Body of pancreas (tissue), 4 donors: Measurements from ENCODE around the gene ECE2. TPM values are rescaled to one million over a fixed set of nuclear protein-coding genes. Genes with fewer than 3 reads are reported as not detected.
A peak's percentile ranks its signal among the peaks of the same experiment; 100 is the strongest.

Experiments
- ATAC-seq: fragments of 150-250 bp; one replicate; pipeline ENCODE4 v1.9.1; 2016
- DNase-seq, 4 donors: peaks; one replicate each; pipeline ENCODE4 v3.0.0-alpha.2; 2019
- H3K27ac ChIP-seq, 4 donors: fragments of 200-600 bp; sonication (generic); 1 replicate in 3 of 4; 2 replicates in 1 of 4; pipeline versions ENCODE4 v1.5.1 to v1.6.1; 2016 to 2019; ENCODE audit warnings: mild to moderate bottlenecking in 1 of 4, mixed read lengths in 1 of 4, moderate library complexity in 1 of 4
- H3K27me3 ChIP-seq, 2 donors: fragments of 200-600 bp; sonication (generic); one replicate each; pipeline ENCODE4 v1.6.0; 2016; ENCODE audit warnings: mild to moderate bottlenecking in 1 of 2
- H3K36me3 ChIP-seq, 2 donors: fragments of 200-600 bp; sonication (generic); replicated peaks in 1 of 2; 2 replicates each; pipeline ENCODE4 v1.5.1; 2016; ENCODE audit warnings: low read depth in 2 of 2; ENCODE audit not compliant: insufficient read depth in 1 of 2
- H3K4me1 ChIP-seq: fragments of 200-600 bp; sonication (generic); one replicate; pipeline ENCODE4 v1.6.0; 2016
- H3K4me3 ChIP-seq, 2 donors: fragments of 200-600 bp; sonication (generic); 1 replicate in 1 of 2; 2 replicates in 1 of 2; pipeline ENCODE4 v1.5.1; 2016 to 2019
- H3K9me3 ChIP-seq, 3 donors: fragments of 200-600 bp; sonication (generic); 1 replicate in 2 of 3; 2 replicates in 1 of 3; pipeline ENCODE4 v1.5.1; 2016
- POLR2A ChIP-seq, 3 donors: fragments of 450-650 bp; IDR thresholded peaks; one replicate each; pipeline ENCODE4 v1.6.1; 2016; ENCODE audit warnings: antibody characterized with exemption in 3 of 3, mild to moderate bottlenecking in 2 of 3
- WGBS, 2 donors: methylation state at CpG; one replicate each; pipeline ENCODE4 v1.1.5; 2017; 5-methylcytosine and 5-hydroxymethylcytosine counted together
- intact Hi-C: fragments of 100-400 bp; cut with DNase I; formaldehyde crosslinking; loops from one replicate; pipeline ENCODE4 v1.15.1; 2023
- total RNA-seq, 2 donors: library from RNA; depleted of rRNA; stranded (reverse); fragments of >200 nt; gene quantifications; one replicate each; pipeline ENCODE4 v1.1.0, GENCODE V29; 2016
- TF ChIP-seq, protein P1 (sequence below), 7 experiments: fragments of 450-650 bp in 4 of 7; fragments of 200-600 bp in 3 of 7; sonication (generic) in 3 of 7; IDR thresholded peaks; one replicate each; pipeline ENCODE4 v1.5.1; 2016 to 2019; ENCODE audit warnings: antibody characterized with exemption in 7 of 7

ECE2 gene
- total RNA-seq, 2 donors from 2014 or later = 11.7 to 18.8 TPM

DNA sequence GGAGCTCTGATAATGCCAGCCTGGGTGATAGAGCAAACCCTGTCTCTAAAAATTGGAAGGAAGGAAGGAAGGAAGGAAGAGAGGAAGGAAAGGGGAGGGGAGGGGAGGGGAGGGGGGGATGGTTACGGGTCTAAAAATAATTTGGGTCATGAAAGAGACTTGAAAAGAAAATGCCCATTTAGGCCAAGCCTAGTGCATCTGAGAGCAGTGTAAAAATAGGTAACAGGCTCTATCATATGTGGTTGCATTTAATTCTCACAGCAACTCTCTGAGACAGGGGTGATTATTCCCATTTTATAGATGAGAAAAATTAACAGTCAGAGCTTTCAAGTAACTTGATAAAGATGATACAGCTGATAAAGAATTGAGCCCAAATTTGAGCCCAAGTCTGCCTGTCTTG lies 3.6 kb upstream of the ECE2 start:
- Histone ChIP-seq H3K9me3 (no peaks in the 10 kb centered on the region), H3K27me3 (no peaks in the 10 kb centered on the region)
- ATAC-seq = no peak

DNA sequence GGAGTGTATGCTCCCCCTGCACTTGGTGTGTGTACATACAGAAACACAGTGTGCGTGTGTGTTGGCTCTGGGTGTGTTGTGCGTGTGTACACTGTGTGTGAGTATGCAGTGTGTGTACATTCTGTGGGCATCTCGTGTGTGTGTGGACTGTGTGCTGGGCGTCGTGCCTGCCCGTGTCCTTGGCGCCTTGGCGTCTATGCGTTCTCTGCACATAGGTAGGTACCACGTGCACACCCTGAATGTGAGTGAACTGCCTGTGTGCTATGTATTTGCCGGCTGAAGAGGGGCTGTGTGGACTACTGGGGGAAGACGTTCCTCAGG lies 481 bp upstream of the ECE2 start:
- no peaks in the 10 kb centered on the region for H3K27me3 ChIP-seq
- intact Hi-C loops = no loop called here
- no peak for TF ChIP-seq POLR2A (IDR thresholded peaks at IDR 0.05)
- TF ChIP-seq, protein P1, sequence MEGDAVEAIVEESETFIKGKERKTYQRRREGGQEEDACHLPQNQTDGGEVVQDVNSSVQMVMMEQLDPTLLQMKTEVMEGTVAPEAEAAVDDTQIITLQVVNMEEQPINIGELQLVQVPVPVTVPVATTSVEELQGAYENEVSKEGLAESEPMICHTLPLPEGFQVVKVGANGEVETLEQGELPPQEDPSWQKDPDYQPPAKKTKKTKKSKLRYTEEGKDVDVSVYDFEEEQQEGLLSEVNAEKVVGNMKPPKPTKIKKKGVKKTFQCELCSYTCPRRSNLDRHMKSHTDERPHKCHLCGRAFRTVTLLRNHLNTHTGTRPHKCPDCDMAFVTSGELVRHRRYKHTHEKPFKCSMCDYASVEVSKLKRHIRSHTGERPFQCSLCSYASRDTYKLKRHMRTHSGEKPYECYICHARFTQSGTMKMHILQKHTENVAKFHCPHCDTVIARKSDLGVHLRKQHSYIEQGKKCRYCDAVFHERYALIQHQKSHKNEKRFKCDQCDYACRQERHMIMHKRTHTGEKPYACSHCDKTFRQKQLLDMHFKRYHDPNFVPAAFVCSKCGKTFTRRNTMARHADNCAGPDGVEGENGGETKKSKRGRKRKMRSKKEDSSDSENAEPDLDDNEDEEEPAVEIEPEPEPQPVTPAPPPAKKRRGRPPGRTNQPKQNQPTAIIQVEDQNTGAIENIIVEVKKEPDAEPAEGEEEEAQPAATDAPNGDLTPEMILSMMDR (IDR thresholded peaks at IDR 0.05) = no peak
- H3K27ac ChIP-seq = peak overlapping the region in 2 of 4 donors; percentile 80 to 83
- H3K4me3 ChIP-seq = no peak overlapping the region
- WGBS, 2 donors = 55 to 57% methylated on average over 8 to 12 of the region's 12 CpGs
- H3K4me1 ChIP-seq = peaks cover 19% of the 10 kb centered on the region
- ATAC-seq (peak; percentile 45), DNase-seq (peak in 3 of 4 donors; percentile 27 to 44 (median 33))
- no peaks in the 10 kb centered on the region for H3K9me3 ChIP-seq
- H3K36me3 ChIP-seq = no peaks in the 10 kb centered on the region

More for the DNA sequence above, 3.6 kb upstream of the ECE2 start:
- H3K4me3 ChIP-seq = no peak overlapping the region
- H3K27ac ChIP-seq = no peak overlapping the region
- WGBS, 2 donors = 65 to 67% methylated on average over 1 of the region's 1 CpG
- TF ChIP-seq, protein P1 (IDR thresholded peaks at IDR 0.05) = no peak
- no peak for TF ChIP-seq POLR2A (IDR thresholded peaks at IDR 0.05)
- no peaks in the 10 kb centered on the region for H3K36me3 ChIP-seq
- H3K4me1 ChIP-seq = peaks cover 19% of the 10 kb centered on the region
- intact Hi-C loops = no loop called here
- DNase-seq = no peak

DNA sequence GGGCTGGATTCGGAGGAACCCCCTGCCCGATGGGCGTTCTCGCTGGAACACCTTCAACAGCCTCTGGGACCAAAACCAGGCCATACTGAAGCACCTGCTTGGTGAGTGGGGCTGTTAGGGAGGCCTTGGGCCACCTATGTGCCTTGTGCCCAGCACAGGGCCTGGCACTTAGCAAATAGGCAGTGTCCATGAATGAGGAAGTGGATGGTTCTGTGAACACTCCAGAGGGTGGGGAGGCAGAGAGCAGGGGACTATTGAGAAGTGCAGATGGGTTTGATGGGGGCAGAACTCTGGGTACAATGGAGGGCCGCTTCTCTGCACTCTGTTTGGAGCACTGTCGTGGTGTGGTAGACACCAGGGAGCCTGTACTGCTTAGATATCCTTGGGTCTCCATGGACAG lies 1.5 kb downstream of the ECE2 start:
- ATAC-seq = no peak

DNA sequence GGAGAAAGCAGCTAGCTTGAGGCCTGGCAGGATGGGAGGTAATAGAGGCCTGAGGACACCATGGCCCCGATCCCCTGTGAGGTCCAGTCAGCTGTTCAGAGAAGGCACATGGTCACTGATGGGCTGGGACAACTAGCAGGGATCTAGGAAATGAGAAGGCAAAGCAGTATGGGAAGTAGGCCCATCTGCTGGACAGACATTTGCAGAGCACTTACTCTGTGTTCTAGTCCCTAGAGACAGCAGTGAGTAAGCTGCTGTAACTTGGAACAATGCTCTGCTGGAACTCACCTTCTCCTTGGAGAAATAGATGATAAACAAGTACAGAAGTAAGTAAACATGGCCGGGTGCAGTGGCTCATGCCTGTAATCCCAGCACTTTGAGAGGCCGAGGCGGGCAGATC lies 7.1 kb downstream of the ECE2 start:
- H3K27ac ChIP-seq = no peak overlapping the region
- H3K4me3 ChIP-seq = no peak overlapping the region
- no peaks in the 10 kb centered on the region for H3K27me3 ChIP-seq
- DNase-seq (no peak), ATAC-seq (no peak)
- intact Hi-C loops = no loop called here
- TF ChIP-seq, protein P1 (IDR thresholded peaks at IDR 0.05) = no peak
- TF ChIP-seq POLR2A (IDR thresholded peaks at IDR 0.05) = no peak
- H3K36me3 ChIP-seq = no peaks in the 10 kb centered on the region
- WGBS, 2 donors = 84 to 85% methylated on average over 4 of the region's 4 CpGs
- no peaks in the 10 kb centered on the region for H3K9me3 ChIP-seq
- H3K4me1 ChIP-seq = peaks cover 6% of the 10 kb centered on the region

More for the DNA sequence above, 1.5 kb downstream of the ECE2 start:
- peaks cover 19% of the 10 kb centered on the region for H3K4me1 ChIP-seq
- TF ChIP-seq POLR2A (IDR thresholded peaks at IDR 0.05) = no peak
- TF ChIP-seq, protein P1 (IDR thresholded peaks at IDR 0.05) = no peak
- H3K9me3 ChIP-seq = no peaks in the 10 kb centered on the region
- H3K27ac ChIP-seq = peak overlapping the region in 1 of 4 donors; percentile 66
- H3K27me3 ChIP-seq = no peaks in the 10 kb centered on the region
- no peak overlapping the region for H3K4me3 ChIP-seq
- WGBS, 2 donors = 93 to 98% methylated on average over 2 to 6 of the region's 6 CpGs
- intact Hi-C loops = no loop called here
- DNase-seq = no peak
- no peaks in the 10 kb centered on the region for H3K36me3 ChIP-seq

DNA sequence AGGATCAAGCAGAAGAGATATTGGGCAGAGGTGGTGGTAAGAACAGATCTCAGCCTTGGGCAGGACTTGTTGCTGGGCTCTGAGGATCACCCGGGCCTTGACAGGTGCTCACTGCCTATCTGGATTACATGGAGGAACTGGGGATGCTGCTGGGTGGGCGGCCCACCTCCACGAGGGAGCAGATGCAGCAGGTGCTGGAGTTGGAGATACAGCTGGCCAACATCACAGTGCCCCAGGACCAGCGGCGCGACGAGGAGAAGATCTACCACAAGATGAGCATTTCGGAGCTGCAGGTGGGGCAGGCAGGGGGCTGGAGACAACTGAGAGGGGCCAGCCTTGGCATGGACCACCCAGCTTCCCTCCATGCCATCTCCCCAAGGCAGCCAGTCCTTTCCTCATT lies 7.9 kb downstream of the ECE2 start:
- DNase-seq (no peak), ATAC-seq (no peak)
- H3K9me3 ChIP-seq = no peaks in the 10 kb centered on the region
- intact Hi-C loops = no loop called here
- no peaks in the 10 kb centered on the region for H3K27me3 ChIP-seq
- no peak overlapping the region for H3K27ac ChIP-seq
- H3K36me3 ChIP-seq = no peaks in the 10 kb centered on the region
- 82 to 89% methylated on average over 8 of the region's 8 CpGs for WGBS, 2 donors
- H3K4me3 ChIP-seq = no peak overlapping the region
- peaks cover 6% of the 10 kb centered on the region for H3K4me1 ChIP-seq
- TF ChIP-seq POLR2A (IDR thresholded peaks at IDR 0.05) = no peak
